Stimulated activated CD4-positive, alpha-beta T cell treated with anti-CD3 and anti-CD28 coated beads, Interleukin-12 subunit alpha, Interleukin-12 subunit beta, amount 100 ng/mL, for 24 hours (primary cell): Measurements from ENCODE around the gene B4GALT5.
"Not testable (repeated sequence)": the region's sequence is repeated elsewhere in the genome, so short reads cannot be mapped to it uniquely, and the experiment has no call there.

Experiments used
- DNase-seq, 2 experiments: peaks; one replicate each; pipeline ENCODE4 v3.0.0-alpha.2; 2020; ENCODE audit warnings: low read depth in 2 of 2

B4GALT5 gene

GRCh38 chr20:49679634-49680033 is 34.0 kb downstream of the B4GALT5 start:
- no peak for DNase-seq

- no peak for DNase-seq
Observed at GRCh38 chr20:49677777-49678758, 35.6 kb downstream of the B4GALT5 start.

GRCh38 chr20:49676581-49677291 is 36.9 kb downstream of the B4GALT5 start:
- no peak for DNase-seq

- DNase-seq: no peak
Observed at GRCh38 chr20:49675368-49676151, 38.1 kb downstream of the B4GALT5 start.

GRCh38 chr20:49674383-49675352 is 39.0 kb downstream of the B4GALT5 start:
- DNase-seq: no peak

GRCh38 chr20:49672096-49672664 is 41.5 kb downstream of the B4GALT5 start:
- no peak for DNase-seq

GRCh38 chr20:49671433-49671832 is 42.2 kb downstream of the B4GALT5 start:
- DNase-seq: no peak

- no peak for DNase-seq
Observed at GRCh38 chr20:49669601-49670189, 44.0 kb downstream of the B4GALT5 start.

GRCh38 chr20:49668878-49669195 is 44.8 kb downstream of the B4GALT5 start:
- not testable (repeated sequence) for DNase-seq

GRCh38 chr20:49668181-49668877 is 45.3 kb downstream of the B4GALT5 start:
- peak; percentile 7 to 41 for DNase-seq

- no peak for DNase-seq
Observed at GRCh38 chr20:49666911-49667310, 46.8 kb downstream of the B4GALT5 start.

GRCh38 chr20:49665796-49666195 is 47.9 kb downstream of the B4GALT5 start:
- no peak for DNase-seq

- no peak for DNase-seq
Observed at GRCh38 chr20:49664612-49665313, 48.9 kb downstream of the B4GALT5 start.

- DNase-seq: no peak
Observed at GRCh38 chr20:49663112-49663511, 50.6 kb downstream of the B4GALT5 start.

- DNase-seq: no peak
Observed at GRCh38 chr20:49661560-49662329, 51.9 kb downstream of the B4GALT5 start.

GRCh38 chr20:49660912-49661311 is 52.8 kb downstream of the B4GALT5 start:
- no peak for DNase-seq

GRCh38 chr20:49659056-49659455 is 54.6 kb downstream of the B4GALT5 start:
- no peak for DNase-seq

- no peak for DNase-seq
Observed at GRCh38 chr20:49658508-49658907, 55.2 kb downstream of the B4GALT5 start.
